Adrenal gland (tissue), 12 donors: ENCODE results near the gene SHE. TPM values are rescaled to one million over a fixed set of nuclear protein-coding genes. Genes with fewer than 3 reads are reported as not detected.
"Not testable (repeated sequence)": the region's sequence is repeated elsewhere in the genome, so short reads cannot be mapped to it uniquely, and the experiment has no call there.

Source experiments
- DNase-seq, 7 donors: peaks; one replicate each; pipeline ENCODE4 v3.0.0-alpha.2; 2019 to 2020
- H3K27ac ChIP-seq, 5 donors: fragments of 200-600 bp; sonication (generic) in 4 of 5; 1 replicate in 3 of 5; 2 replicates in 2 of 5; pipeline versions ENCODE4 v1.5.1 to v1.8.0; 2016 to 2020; ENCODE audit warnings: mild to moderate bottlenecking in 1 of 5
- H3K27me3 ChIP-seq: fragments of 200-600 bp; 2 replicates; pipeline ENCODE4 v1.8.0; 2021
- H3K36me3 ChIP-seq, 2 donors: fragments of 200-600 bp; replicated peaks in 1 of 2; 1 replicate in 1 of 2; 2 replicates in 1 of 2; pipeline versions ENCODE4 v1.5.1 to v1.8.0; 2018 to 2022
- H3K4me1 ChIP-seq, 2 donors: fragments of 200-600 bp; replicated peaks in 1 of 2; 1 replicate in 1 of 2; 2 replicates in 1 of 2; pipeline versions ENCODE4 v1.5.1 to v1.8.0; 2018 to 2021
- H3K4me3 ChIP-seq, 4 donors: fragments of 200-600 bp; sonication (generic) in 3 of 4; one replicate each; pipeline ENCODE4 v1.5.1; 2016 to 2018
- H3K9me3 ChIP-seq, 3 donors: fragments of 200-600 bp; sonication (generic) in 1 of 3; replicated peaks in 1 of 3; 1 replicate in 2 of 3; 2 replicates in 1 of 3; pipeline versions ENCODE4 v1.5.1 to v1.8.0; 2016 to 2021
- POLR2A ChIP-seq, 2 donors: fragments of 450-650 bp; IDR thresholded peaks; one replicate each; pipeline ENCODE4 v1.6.1; 2017; ENCODE audit warnings: antibody characterized with exemption in 2 of 2, mild to moderate bottlenecking in 2 of 2, moderate library complexity in 1 of 2
- WGBS, 4 donors: extraction: QIAGEN DNeasy Blood & Tissue Kit in 2 of 4; methylation state at CpG; one replicate each; pipeline versions ENCODE4 v1.1.5 to v1.1.7; 2013 to 2017; 5-methylcytosine and 5-hydroxymethylcytosine counted together
- intact Hi-C, 2 donors: fragments of 100-400 bp; cut with DNase I; formaldehyde crosslinking; loops; one replicate each; pipeline versions ENCODE4 v1.14.1 to v1.15.0; 2022 to 2023
- polyA plus RNA-seq, 3 donors: library from polyadenylated mRNA; stranded (reverse); fragments of 200-250 nt in 2 of 3; fragments of 350-450 nt in 1 of 3; fragmentation: Illumina TruSeq in 1 of 3; extraction: RNeasy Lipid Tissue Mini Kit (QIAGEN cat#74804) in 1 of 3; gene quantifications; one replicate each; pipeline ENCODE4 v1.2.3, GENCODE V29; 2013 to 2014
- total RNA-seq, 9 donors: library from RNA; depleted of rRNA in 4 of 9; stranded (reverse); fragments of >200 nt in 4 of 9; fragments of 120-200 nt in 1 of 9; fragmentation: NEBNext Ultra II Directional in 1 of 9; extraction: Animal tissue kit (Norgen Biotek cat#: 25700) in 1 of 9; gene quantifications; one replicate each; pipeline versions ENCODE4 v1.1.0 to v1.2.4, GENCODE V29; 2013 to 2023
- TF ChIP-seq, protein P1 (sequence below), 6 experiments: fragments of 450-650 bp in 4 of 6; fragments of 200-600 bp in 2 of 6; sonication (generic) in 1 of 6; IDR thresholded peaks; 1 replicate in 5 of 6; 2 replicates in 1 of 6; pipeline versions ENCODE4 v1.5.1 to v1.8.0; 2016 to 2021; ENCODE audit warnings: antibody characterized with exemption in 6 of 6, mild to moderate bottlenecking in 2 of 6, moderate library complexity in 1 of 6
- donor health status: healthy with polysubstance abuse.
- donor health status: Bipolar disorder and iron deficiency.
- donor health status: DM: yes; HTN: yes; CAD: no.
- donor health status: DM: no; HTN: no; CAD: no.
- donor health status: DM: no; HTN: no; CAD: no.
- donor health status: DM: yes; HTN: yes; CAD: no.

The SHE gene
- total and polyA plus RNA-seq, 12 donors = 6.4 to 30.7 (median 17.1) TPM

DNA sequence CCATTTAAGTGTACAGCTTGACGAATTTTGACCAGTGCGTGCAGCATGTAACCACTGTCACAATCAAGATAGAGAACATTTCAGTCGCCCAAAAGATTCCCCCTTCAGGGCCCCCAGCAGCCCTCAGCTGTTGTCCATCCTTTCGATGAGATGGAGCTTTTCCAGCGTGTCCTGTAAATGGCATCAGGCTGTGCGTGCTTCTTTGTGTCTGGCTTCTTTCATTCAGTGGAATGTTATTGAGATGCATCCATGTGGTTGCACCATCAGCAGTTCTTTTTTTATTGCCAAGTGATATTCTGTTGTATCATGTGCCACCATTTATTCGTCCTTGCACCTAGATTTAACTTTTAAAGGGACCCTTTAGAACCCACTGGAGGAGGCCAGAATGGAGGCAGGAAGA is 34.4 kb upstream of the SHE start:
- no peak overlapping the region for H3K27ac ChIP-seq
- 82 to 90% (median 86%) methylated on average over 7 of the region's 7 CpGs for WGBS, 4 donors
- H3K9me3 ChIP-seq = no peaks in the 10 kb centered on the region
- H3K4me1 ChIP-seq = no peaks in the 10 kb centered on the region
- no peak overlapping the region for H3K4me3 ChIP-seq
- no peaks in the 10 kb centered on the region for H3K27me3 ChIP-seq
- no peak for DNase-seq
- H3K36me3 ChIP-seq = no peaks in the 10 kb centered on the region
- intact Hi-C loops = no loop called here
- no peak for TF ChIP-seq POLR2A (IDR thresholded peaks at IDR 0.05)
- TF ChIP-seq, protein P1, sequence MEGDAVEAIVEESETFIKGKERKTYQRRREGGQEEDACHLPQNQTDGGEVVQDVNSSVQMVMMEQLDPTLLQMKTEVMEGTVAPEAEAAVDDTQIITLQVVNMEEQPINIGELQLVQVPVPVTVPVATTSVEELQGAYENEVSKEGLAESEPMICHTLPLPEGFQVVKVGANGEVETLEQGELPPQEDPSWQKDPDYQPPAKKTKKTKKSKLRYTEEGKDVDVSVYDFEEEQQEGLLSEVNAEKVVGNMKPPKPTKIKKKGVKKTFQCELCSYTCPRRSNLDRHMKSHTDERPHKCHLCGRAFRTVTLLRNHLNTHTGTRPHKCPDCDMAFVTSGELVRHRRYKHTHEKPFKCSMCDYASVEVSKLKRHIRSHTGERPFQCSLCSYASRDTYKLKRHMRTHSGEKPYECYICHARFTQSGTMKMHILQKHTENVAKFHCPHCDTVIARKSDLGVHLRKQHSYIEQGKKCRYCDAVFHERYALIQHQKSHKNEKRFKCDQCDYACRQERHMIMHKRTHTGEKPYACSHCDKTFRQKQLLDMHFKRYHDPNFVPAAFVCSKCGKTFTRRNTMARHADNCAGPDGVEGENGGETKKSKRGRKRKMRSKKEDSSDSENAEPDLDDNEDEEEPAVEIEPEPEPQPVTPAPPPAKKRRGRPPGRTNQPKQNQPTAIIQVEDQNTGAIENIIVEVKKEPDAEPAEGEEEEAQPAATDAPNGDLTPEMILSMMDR (IDR thresholded peaks at IDR 0.05) = no peak

DNA sequence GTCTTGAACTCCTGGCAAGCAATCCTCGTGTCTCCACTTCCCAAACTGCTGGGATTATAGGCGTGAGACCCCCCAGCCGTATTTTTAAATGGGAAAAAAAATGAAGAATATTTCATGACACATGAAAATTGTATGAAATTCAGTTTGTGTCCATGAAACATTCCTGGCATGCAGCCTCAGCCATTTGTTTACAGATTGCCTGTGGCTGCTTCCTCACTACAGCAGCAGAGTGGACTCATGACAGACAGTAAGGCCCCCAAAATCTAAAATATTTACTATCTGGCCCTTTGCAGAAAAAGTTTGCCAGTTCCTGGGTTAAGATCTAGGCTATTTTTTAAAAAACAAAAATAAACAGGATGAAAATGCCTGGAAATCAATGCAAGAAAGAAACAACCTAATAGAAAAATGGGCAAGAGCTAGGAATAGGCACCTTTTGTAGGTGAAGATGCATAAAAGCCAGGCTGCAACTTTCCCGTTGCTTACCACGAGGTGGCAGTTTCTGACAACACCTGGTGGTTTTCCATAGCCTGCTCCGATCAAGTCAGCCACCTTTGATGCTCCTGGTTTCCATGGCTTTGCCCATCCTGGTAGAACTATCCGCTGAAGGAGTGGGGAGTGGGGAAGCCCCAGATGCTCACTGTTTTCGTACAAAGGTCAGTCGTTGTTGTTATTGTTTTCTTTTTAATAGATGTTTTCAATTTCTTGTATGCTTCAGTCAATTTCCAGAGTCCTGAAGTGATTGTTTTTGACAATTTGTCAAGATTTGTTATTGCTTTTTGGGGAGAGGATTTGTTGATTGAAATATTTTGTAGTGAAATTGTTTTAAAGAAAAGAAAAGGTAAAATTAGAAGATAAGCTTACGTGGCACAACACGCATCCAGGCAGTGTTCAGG is 32.0 kb upstream of the SHE start:
- Histone ChIP-seq H3K4me3 (no peak overlapping the region), H3K9me3 (no peaks in the 10 kb centered on the region), H3K27ac (no peak overlapping the region), H3K36me3 (no peaks in the 10 kb centered on the region), H3K4me1 (no peaks in the 10 kb centered on the region), H3K27me3 (no peaks in the 10 kb centered on the region)
- intact Hi-C loops = no loop called here
- TF ChIP-seq, protein P1 (IDR thresholded peaks at IDR 0.05) = peak in 1 of 6 experiments; percentile 22
- no peak for TF ChIP-seq POLR2A (IDR thresholded peaks at IDR 0.05)
- DNase-seq = peak in 1 of 7 donors; percentile 10
- WGBS, 4 donors = 73 to 79% (median 76%) methylated on average over 11 of the region's 11 CpGs

DNA sequence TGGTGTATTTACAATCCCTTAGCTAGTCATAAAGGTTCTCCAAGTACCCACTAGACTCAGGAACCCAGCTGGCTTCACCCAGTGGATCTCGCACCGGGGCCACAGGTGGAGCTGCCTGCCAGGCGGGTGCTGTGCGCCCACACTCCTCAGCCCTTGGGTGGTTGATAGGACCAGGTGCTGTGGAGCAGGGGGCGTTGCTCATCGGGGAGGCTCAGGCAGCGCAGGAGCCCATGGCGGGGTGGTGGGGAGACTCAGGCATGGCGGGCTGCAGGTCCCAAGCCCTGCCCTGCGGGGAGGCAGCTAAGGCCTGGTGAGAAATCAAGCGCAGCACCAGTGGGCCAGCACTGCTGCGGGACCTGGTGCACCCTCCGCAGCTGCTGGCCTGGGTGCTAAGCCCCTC is 29.7 kb upstream of the SHE start:
- H3K9me3 ChIP-seq, H3K27me3 ChIP-seq, H3K36me3 ChIP-seq, H3K4me1 ChIP-seq, H3K27ac ChIP-seq, intact Hi-C loops, H3K4me3 ChIP-seq, DNase-seq: not testable (repeated sequence)
- WGBS, 4 donors = 97 to 100% (median 98%) methylated on average over 3 to 13 of the region's 13 CpGs; no CpG with 5 or more reads in 1 of the 4 donors

DNA sequence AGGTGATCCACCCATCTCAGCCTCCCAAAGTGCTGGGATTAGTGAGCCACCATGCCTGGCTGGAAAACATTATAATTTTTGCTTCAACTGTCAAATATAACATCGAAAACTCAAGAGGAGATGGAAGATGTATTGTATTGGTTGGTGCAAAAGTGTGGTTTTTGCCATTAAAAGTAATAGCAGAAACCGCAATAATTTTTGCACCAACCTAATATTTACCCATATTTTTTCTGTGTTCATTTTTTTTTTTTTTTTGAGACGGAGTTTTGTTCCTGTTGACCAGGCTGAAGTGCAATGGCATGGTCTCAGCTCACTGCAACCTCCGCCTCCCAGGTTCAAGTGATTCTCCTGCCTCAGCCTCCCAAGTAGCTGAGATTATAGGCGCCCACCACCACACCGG is 27.1 kb upstream of the SHE start:
- Histone ChIP-seq H3K4me3 (no peak overlapping the region), H3K27ac (no peak overlapping the region), H3K9me3 (no peaks in the 10 kb centered on the region), H3K36me3 (no peaks in the 10 kb centered on the region), H3K27me3 (no peaks in the 10 kb centered on the region), H3K4me1 (no peaks in the 10 kb centered on the region)
- intact Hi-C loops = no loop called here
- 92 to 96% (median 94%) methylated on average over 6 of the region's 6 CpGs for WGBS, 4 donors
- DNase-seq = no peak
- TF ChIP-seq, protein P1 (IDR thresholded peaks at IDR 0.05) = no peak
- TF ChIP-seq POLR2A (IDR thresholded peaks at IDR 0.05) = no peak

DNA sequence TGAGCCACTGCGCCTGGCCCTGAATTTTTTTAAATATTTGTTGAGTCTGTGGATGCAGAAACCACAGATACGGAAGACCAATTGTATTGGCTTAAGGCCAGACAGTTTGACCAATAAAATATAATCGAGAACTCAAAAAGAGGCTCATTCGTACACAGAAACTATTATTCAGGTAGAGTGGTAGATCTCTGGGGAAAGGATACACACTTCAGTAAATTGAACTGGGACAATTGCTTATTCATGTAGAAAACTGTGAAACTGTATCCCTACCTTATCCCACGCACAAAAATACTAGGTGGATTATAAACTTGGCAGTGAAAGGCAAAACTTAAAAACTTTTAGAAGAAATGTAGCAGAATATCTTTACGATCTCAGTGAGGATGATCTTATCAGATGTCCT is 25.0 kb upstream of the SHE start:
- intact Hi-C loops = no loop called here

More for the DNA sequence above, 25.0 kb upstream of the SHE start:
- no peaks in the 10 kb centered on the region for H3K4me1 ChIP-seq
- H3K9me3 ChIP-seq = no peaks in the 10 kb centered on the region
- TF ChIP-seq, protein P1 (IDR thresholded peaks at IDR 0.05) = no peak
- no peak for TF ChIP-seq POLR2A (IDR thresholded peaks at IDR 0.05)
- no peaks in the 10 kb centered on the region for H3K27me3 ChIP-seq
- no peak overlapping the region for H3K4me3 ChIP-seq
- H3K36me3 ChIP-seq = no peaks in the 10 kb centered on the region
- WGBS, 4 donors = 76 to 86% (median 79%) methylated on average over 6 of the region's 6 CpGs
- no peak for DNase-seq
- no peak overlapping the region for H3K27ac ChIP-seq
